H9 (cell line): ENCODE measurements around the gene CDH1. TPM values are rescaled to one million over a fixed set of nuclear protein-coding genes. Genes with fewer than 3 reads are reported as not detected.

Experiments used
- DNase-seq: peaks from one replicate; pipeline ENCODE4 v3.0.0-alpha.2; 2017
- H2AFZ ChIP-seq: one replicate; pipeline ENCODE4 v1.6.1; 2013; ENCODE audit warnings: mild to moderate bottlenecking, low read length, control low read depth, moderate library complexity
- H2AK5ac ChIP-seq: 2 replicates; pipeline ENCODE4 v1.6.1; 2013; ENCODE audit warnings: low read length, control low read depth, mixed read lengths; ENCODE audit not compliant: insufficient read length
- H2BK120ac ChIP-seq: one replicate; pipeline ENCODE4 v1.6.1; 2013; ENCODE audit warnings: low read depth, mild to moderate bottlenecking, low read length, control low read depth, inconsistent platforms; ENCODE audit not compliant: poor library complexity, severe bottlenecking
- H2BK12ac ChIP-seq: 2 replicates; pipeline ENCODE4 v1.6.1; 2013; ENCODE audit warnings: low read length, control low read depth, mixed read lengths, low read depth; ENCODE audit not compliant: insufficient read length
- H2BK15ac ChIP-seq: 2 replicates; pipeline ENCODE4 v1.6.1; 2013; ENCODE audit warnings: low read depth, low read length, control low read depth
- H2BK20ac ChIP-seq: one replicate; pipeline ENCODE4 v1.6.1; 2013; ENCODE audit warnings: low read depth, mild to moderate bottlenecking, low read length, control low read depth, inconsistent platforms; ENCODE audit not compliant: poor library complexity, severe bottlenecking
- H2BK5ac ChIP-seq: 2 replicates; pipeline ENCODE4 v1.6.1; 2013; ENCODE audit warnings: low read length, control low read depth, mixed read lengths; ENCODE audit not compliant: insufficient read length
- H3K14ac ChIP-seq: 2 replicates; pipeline ENCODE4 v1.6.1; 2013; ENCODE audit warnings: low read length, control low read depth; ENCODE audit not compliant: insufficient read depth
- H3K18ac ChIP-seq: 2 replicates; pipeline ENCODE4 v1.6.1; 2013; ENCODE audit warnings: low read depth, mild to moderate bottlenecking, mixed read lengths, low read length, control low read depth; ENCODE audit not compliant: insufficient read length
- H3K23ac ChIP-seq: 2 replicates; pipeline ENCODE4 v1.6.1; 2013; ENCODE audit warnings: low read length, control low read depth, mixed read lengths, low read depth; ENCODE audit not compliant: insufficient read length
- H3K23me2 ChIP-seq: 2 replicates; pipeline ENCODE4 v1.6.1; 2013; ENCODE audit warnings: low read depth, mild to moderate bottlenecking, mixed read lengths, low read length, control low read depth; ENCODE audit not compliant: insufficient read length, poor library complexity, severe bottlenecking
- H3K27ac ChIP-seq: 2 replicates; pipeline ENCODE4 v1.5.1; 2013; ENCODE audit warnings: low read length, control low read depth, mixed read lengths, low read depth; ENCODE audit not compliant: insufficient read length
- H3K27me3 ChIP-seq: 2 replicates; pipeline ENCODE4 v1.6.1; 2013; ENCODE audit warnings: low read length, control low read depth, inconsistent platforms; ENCODE audit not compliant: insufficient read depth
- H3K4ac ChIP-seq: 2 replicates; pipeline ENCODE4 v1.6.1; 2013; ENCODE audit warnings: low read depth, mild to moderate bottlenecking, control low read depth, inconsistent platforms, low read length, moderate library complexity
- H3K4me1 ChIP-seq: 2 replicates; pipeline ENCODE4 v1.6.1; 2013; ENCODE audit warnings: low read length, control low read depth, inconsistent platforms; ENCODE audit not compliant: insufficient read depth
- H3K4me2 ChIP-seq: 2 replicates; pipeline ENCODE4 v1.6.1; 2013; ENCODE audit warnings: low read length, control low read depth, mixed read lengths; ENCODE audit not compliant: insufficient read length, insufficient read depth
- H3K56ac ChIP-seq: 2 replicates; pipeline ENCODE4 v1.6.1; 2013; ENCODE audit warnings: low read depth, mild to moderate bottlenecking, mixed read lengths, low read length, control low read depth; ENCODE audit not compliant: insufficient read length
- H3K79me1 ChIP-seq: 2 replicates; pipeline ENCODE4 v1.6.1; 2013; ENCODE audit warnings: low read depth, mild to moderate bottlenecking, moderate library complexity, low read length, control low read depth, inconsistent platforms; ENCODE audit not compliant: insufficient read depth, poor library complexity, severe bottlenecking
- H3K79me2 ChIP-seq: 2 replicates; pipeline ENCODE4 v1.6.1; 2013; ENCODE audit warnings: low read length, control low read depth, inconsistent platforms; ENCODE audit not compliant: insufficient read depth
- H3K9ac ChIP-seq: 2 replicates; pipeline ENCODE4 v1.6.1; 2013; ENCODE audit warnings: low read length, control low read depth, mixed read lengths; ENCODE audit not compliant: insufficient read length; ENCODE audit errors: extremely low read depth
- H3K9me3 ChIP-seq: one replicate; pipeline ENCODE4 v1.6.1; 2013; ENCODE audit warnings: low read depth, low read length, inconsistent platforms; ENCODE audit not compliant: control insufficient read depth
- H3T11ph ChIP-seq: one replicate; pipeline ENCODE4 v1.6.1; 2013; ENCODE audit warnings: mild to moderate bottlenecking, low read length, control low read depth, inconsistent platforms
- H4K20me1 ChIP-seq: one replicate; pipeline ENCODE4 v1.6.1; 2013; ENCODE audit not compliant: control insufficient read depth, insufficient read length, insufficient read depth
- H4K5ac ChIP-seq: 2 replicates; pipeline ENCODE4 v1.6.1; 2013; ENCODE audit warnings: low read depth, mild to moderate bottlenecking, mixed read lengths, low read length, control low read depth; ENCODE audit not compliant: insufficient read length
- H4K8ac ChIP-seq: replicated peaks from 2 replicates; pipeline ENCODE4 v1.6.1; 2013; ENCODE audit warnings: low read length, control low read depth, mixed read lengths, low read depth; ENCODE audit not compliant: insufficient read length
- H4K91ac ChIP-seq: 2 replicates; pipeline ENCODE4 v1.6.1; 2013; ENCODE audit warnings: low read depth, mild to moderate bottlenecking, moderate library complexity, mixed read lengths, low read length, control low read depth; ENCODE audit not compliant: insufficient read length
- H3K27ac Mint-ChIP-seq, 3 experiments: 2 replicates in 2 of 3; 3 replicates in 1 of 3; pipeline ENCODE4 v1.8.0; 2020 to 2021; ENCODE audit warnings: mixed read lengths in 3 of 3, mild to moderate bottlenecking in 1 of 3, moderate library complexity in 1 of 3
- H3K27me3 Mint-ChIP-seq: 2 replicates; pipeline ENCODE4 v1.8.0; 2021; ENCODE audit warnings: low read depth, mild to moderate bottlenecking, moderate library complexity, mixed read lengths
- H3K36me3 Mint-ChIP-seq, 3 experiments: 2 replicates in 2 of 3; 3 replicates in 1 of 3; pipeline ENCODE4 v1.8.0; 2020 to 2021; ENCODE audit warnings: low read depth in 3 of 3, mixed read lengths in 3 of 3; ENCODE audit not compliant: insufficient read depth in 1 of 3
- H3K4me1 Mint-ChIP-seq, 2 experiments: 2 replicates each; pipeline ENCODE4 v1.8.0; 2020; ENCODE audit warnings: mixed read lengths in 2 of 2
- H3K4me3 Mint-ChIP-seq, 2 experiments: 2 replicates in 1 of 2; 3 replicates in 1 of 2; pipeline ENCODE4 v1.8.0; 2020 to 2021; ENCODE audit warnings: mild to moderate bottlenecking in 2 of 2, mixed read lengths in 2 of 2, moderate library complexity in 1 of 2
- H3K9me3 Mint-ChIP-seq, 2 experiments: 2 replicates in 1 of 2; 3 replicates in 1 of 2; pipeline ENCODE4 v1.8.0; 2020; ENCODE audit warnings: mild to moderate bottlenecking in 2 of 2, mixed read lengths in 2 of 2, moderate library complexity in 1 of 2
- WGBS: extraction: QIAGEN DNeasy Blood & Tissue Kit; methylation state at CpG from one replicate; pipeline ENCODE4 v1.1.7; 2013; ENCODE audit warnings: missing lambda C conversion rate, low lambda C conversion rate, mixed read lengths; ENCODE audit not compliant: insufficient read length; ENCODE audit errors: extremely low coverage; 5-methylcytosine and 5-hydroxymethylcytosine counted together
- total RNA-seq: library from RNA; stranded (reverse); gene quantifications from 2 replicates; pipeline ENCODE4 v1.2.1, GENCODE V29; 2021
- TF ChIP-seq, protein P1 (sequence below): fragments of 200-600 bp; sonication (generic); conservative IDR thresholded peaks from 3 replicates; pipeline ENCODE4 v1.8.0; 2021; ENCODE audit warnings: antibody characterized with exemption, mild to moderate bottlenecking

Gene CDH1
- total RNA-seq, 1 experiment from 2014 or later, result 237 TPM

DNA sequence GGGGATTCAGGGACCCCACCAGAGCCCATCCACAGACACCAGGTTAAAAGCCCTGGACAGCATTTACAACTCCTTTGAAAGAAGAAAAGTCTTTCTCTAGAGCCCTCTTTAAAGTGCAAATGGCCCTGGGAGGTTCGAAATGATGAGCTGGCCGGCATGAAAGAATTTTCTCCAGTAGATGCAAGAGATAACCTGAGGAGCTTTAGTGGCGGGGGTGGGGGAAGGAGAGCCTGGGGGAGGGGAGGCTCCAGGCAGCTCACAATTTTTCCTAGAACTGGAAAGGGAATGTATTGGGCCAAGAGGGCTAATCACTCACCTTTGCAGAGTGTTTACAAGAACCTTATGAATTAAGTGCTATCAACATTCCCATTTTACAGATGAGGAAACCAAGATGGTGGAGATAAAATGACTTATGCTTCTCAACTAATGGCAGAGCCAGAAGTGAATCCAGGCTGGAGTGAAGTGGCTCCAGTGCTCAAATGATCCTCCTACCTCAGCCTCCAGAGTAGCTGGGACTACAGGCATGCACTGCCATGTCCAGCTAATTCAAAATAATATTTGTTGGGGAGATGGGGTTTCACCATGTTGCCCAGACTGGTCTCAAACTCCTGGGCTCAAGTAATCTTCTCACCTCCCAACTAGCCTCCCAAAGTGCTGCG is 4.2 kb upstream of the CDH1 start:
- TF ChIP-seq, protein P1, sequence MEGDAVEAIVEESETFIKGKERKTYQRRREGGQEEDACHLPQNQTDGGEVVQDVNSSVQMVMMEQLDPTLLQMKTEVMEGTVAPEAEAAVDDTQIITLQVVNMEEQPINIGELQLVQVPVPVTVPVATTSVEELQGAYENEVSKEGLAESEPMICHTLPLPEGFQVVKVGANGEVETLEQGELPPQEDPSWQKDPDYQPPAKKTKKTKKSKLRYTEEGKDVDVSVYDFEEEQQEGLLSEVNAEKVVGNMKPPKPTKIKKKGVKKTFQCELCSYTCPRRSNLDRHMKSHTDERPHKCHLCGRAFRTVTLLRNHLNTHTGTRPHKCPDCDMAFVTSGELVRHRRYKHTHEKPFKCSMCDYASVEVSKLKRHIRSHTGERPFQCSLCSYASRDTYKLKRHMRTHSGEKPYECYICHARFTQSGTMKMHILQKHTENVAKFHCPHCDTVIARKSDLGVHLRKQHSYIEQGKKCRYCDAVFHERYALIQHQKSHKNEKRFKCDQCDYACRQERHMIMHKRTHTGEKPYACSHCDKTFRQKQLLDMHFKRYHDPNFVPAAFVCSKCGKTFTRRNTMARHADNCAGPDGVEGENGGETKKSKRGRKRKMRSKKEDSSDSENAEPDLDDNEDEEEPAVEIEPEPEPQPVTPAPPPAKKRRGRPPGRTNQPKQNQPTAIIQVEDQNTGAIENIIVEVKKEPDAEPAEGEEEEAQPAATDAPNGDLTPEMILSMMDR, result no peak
- peaks cover 2% of the 10 kb centered on the region; the same call in 1 of the 2 replicates for H3K27me3 Mint-ChIP-seq
- Histone ChIP-seq H4K91ac (no peak overlapping the region), H3K9me3 (no peaks in the 10 kb centered on the region), H3K56ac (no peak overlapping the region), H2BK15ac (no peak overlapping the region), H4K20me1 (no peaks in the 10 kb centered on the region), H4K5ac (no peak overlapping the region), H3T11ph (no peak overlapping the region), H2BK12ac (no peak overlapping the region), H3K27me3 (no peaks in the 10 kb centered on the region), H3K9ac (no peak overlapping the region), H4K8ac (no peak overlapping the region), H3K14ac (no peak overlapping the region), H3K18ac (no peak overlapping the region), H3K23ac (no peak overlapping the region), H2BK20ac (no peak overlapping the region), H3K79me1 (no peaks in the 10 kb centered on the region), H3K79me2 (no peaks in the 10 kb centered on the region), H3K4ac (no peak overlapping the region), H3K4me1 (peaks cover 9% of the 10 kb centered on the region; the same call in 1 of the 2 replicates), H2AK5ac (no peak overlapping the region), H2BK120ac (no peak overlapping the region), H3K4me2 (no peak overlapping the region), H3K23me2 (peaks cover 6% of the 10 kb centered on the region), H3K27ac (no peak overlapping the region), H2BK5ac (no peak overlapping the region), H2AFZ (no peak overlapping the region)
- H3K9me3 Mint-ChIP-seq, result no peaks in the 10 kb centered on the region; a peak in 1 of 5 replicates
- WGBS, result no CpG with 5 or more reads among the region's 4 CpGs
- H3K36me3 Mint-ChIP-seq, result peaks cover 0 to 2% (median 0%) of the 10 kb centered on the region in 3 experiments; a peak in 3 of 7 replicates
- peaks cover 30 to 38% of the 10 kb centered on the region in 2 experiments for H3K4me1 Mint-ChIP-seq
- no peak for DNase-seq
- peak overlapping the region in 1 of 2 experiments; percentile 2; a peak in 1 of 5 replicates for H3K4me3 Mint-ChIP-seq
- H3K27ac Mint-ChIP-seq, result peak overlapping the region; percentile 84 to 94 (median 89); a peak in 6 of 7 replicates
